ENCODE data around the gene SIX5. TPM values are rescaled to one million over a fixed set of nuclear protein-coding genes. Genes with fewer than 3 reads are reported as not detected.

The SIX5 gene
- total and polyA plus RNA-seq, 7 donors = 7.0 to 14.5 (median 9.2) TPM

GRCh38 chr19:45778010-45778661 is 9.1 kb upstream of the SIX5 start:
- intact Hi-C loops (cut with DNase I) = no loop called here
- no peak for TF ChIP-seq CTCF (IDR thresholded peaks at IDR 0.05)
- H3K4me1 ChIP-seq = peaks cover 22% of the 10 kb centered on the region
- peaks cover 4 to 59% of the 10 kb centered on the region in 2 donors for H3K36me3 ChIP-seq (ENCODE audit: insufficient read depth in 1 of 2, low read depth in 1 of 2)
- no peaks in the 10 kb centered on the region for H3K27me3 ChIP-seq (ENCODE audit: insufficient read depth in 3 of 3, low read length in 2 of 3)
- H3K9me3 ChIP-seq = no peaks in the 10 kb centered on the region
- no peak overlapping the region for H3K27ac ChIP-seq
- no peak overlapping the region for H3K4me3 ChIP-seq
- ATAC-seq (no peak), DNase-seq (no peak)
- WGBS, 3 donors = 92 to 94% (median 93%) methylated on average over 26 to 28 of the region's 28 CpGs

GRCh38 chr19:45777395-45777961 is 8.4 kb upstream of the SIX5 start:
- no peaks in the 10 kb centered on the region for H3K9me3 ChIP-seq
- H3K27me3 ChIP-seq (ENCODE audit: insufficient read depth in 3 of 3, low read length in 2 of 3) = no peaks in the 10 kb centered on the region
- intact Hi-C loops (cut with DNase I) = no loop called here
- WGBS, 3 donors = 93 to 94% (median 93%) methylated on average over 33 to 34 of the region's 34 CpGs
- DNase-seq (no peak), ATAC-seq (no peak)
- H3K4me1 ChIP-seq = peaks cover 21% of the 10 kb centered on the region
- H3K27ac ChIP-seq = no peak overlapping the region
- H3K4me3 ChIP-seq = no peak overlapping the region
- TF ChIP-seq CTCF (IDR thresholded peaks at IDR 0.05) = no peak
- peaks cover 4 to 66% of the 10 kb centered on the region in 2 donors for H3K36me3 ChIP-seq (ENCODE audit: insufficient read depth in 1 of 2, low read depth in 1 of 2)

GRCh38 chr19:45774765-45775164 is 5.7 kb upstream of the SIX5 start:
- H3K36me3 ChIP-seq (ENCODE audit: insufficient read depth in 1 of 2, low read depth in 1 of 2) = peaks cover 4 to 74% of the 10 kb centered on the region in 2 donors
- intact Hi-C loops (cut with DNase I) = no loop called here

GRCh38 chr19:45773384-45773783 is 4.3 kb upstream of the SIX5 start:
- intact Hi-C loops (cut with DNase I) = no loop called here
- TF ChIP-seq CTCF (IDR thresholded peaks at IDR 0.05) = no peak
- WGBS, 3 donors = 15 to 39% (median 29%) methylated on average over 2 of the region's 2 CpGs
- Histone ChIP-seq H3K9me3 (no peaks in the 10 kb centered on the region), H3K4me3 (no peak overlapping the region), H3K27me3 (ENCODE audit: insufficient read depth in 3 of 3, low read length in 2 of 3) (no peaks in the 10 kb centered on the region), H3K36me3 (ENCODE audit: insufficient read depth in 1 of 2, low read depth in 1 of 2) (peaks cover 4 to 62% of the 10 kb centered on the region in 2 donors), H3K4me1 (peaks cover 9% of the 10 kb centered on the region), H3K27ac (peak overlapping the region; percentile 58)
- DNase-seq (no peak), ATAC-seq (no peak)

More at GRCh38 chr19:45774765-45775164, 5.7 kb upstream of the SIX5 start:
- Histone ChIP-seq H3K27me3 (ENCODE audit: insufficient read depth in 3 of 3, low read length in 2 of 3) (no peaks in the 10 kb centered on the region), H3K4me3 (no peak overlapping the region), H3K9me3 (no peaks in the 10 kb centered on the region), H3K4me1 (peaks cover 15% of the 10 kb centered on the region), H3K27ac (no peak overlapping the region)
- DNase-seq (no peak), ATAC-seq (no peak)
- TF ChIP-seq CTCF (IDR thresholded peaks at IDR 0.05) = no peak
- WGBS, 3 donors = 85 to 88% (median 88%) methylated on average over 9 of the region's 9 CpGs
